HL-60 (cell line): ENCODE measurements around the gene GGA2.

ENCODE experiments used
- DNase-seq, 2 experiments: peaks; one replicate each; pipeline ENCODE4 v3.0.0-alpha.2; 2010 to 2020; ENCODE audit warnings: low read depth in 1 of 2, low spot score in 1 of 2
- H3K27ac ChIP-seq: fragments of 250-450 bp; sonication (Bioruptor Pico); replicated peaks from 2 replicates; pipeline ENCODE4 v1.5.1; 2020; ENCODE audit warnings: mild to moderate bottlenecking, moderate library complexity
- H3K27me3 ChIP-seq: fragments of 250-450 bp; sonication (Bioruptor Pico); 2 replicates; pipeline ENCODE4 v1.5.1; 2021; ENCODE audit warnings: mild to moderate bottlenecking, moderate library complexity; ENCODE audit not compliant: insufficient read depth, poor library complexity, severe bottlenecking
- H3K4me3 ChIP-seq: replicated peaks from 2 replicates; pipeline ENCODE4 v1.5.1; 2011; ENCODE audit warnings: mild to moderate bottlenecking, control low read depth, low read length; ENCODE audit not compliant: insufficient read depth
- GABPA ChIP-seq: IDR thresholded peaks from 2 replicates; pipeline ENCODE4 v1.6.1; 2012; ENCODE audit warnings: low read depth
- POLR2AphosphoS5 ChIP-seq: IDR thresholded peaks from 2 replicates; pipeline ENCODE4 v1.6.1; 2012; ENCODE audit warnings: low read depth
- SPI1 ChIP-seq: IDR thresholded peaks from 2 replicates; pipeline ENCODE4 v1.6.1; 2012; ENCODE audit warnings: low read depth, mild to moderate bottlenecking, borderline replicate concordance
- TF ChIP-seq, protein P1 (sequence below): IDR thresholded peaks from 2 replicates; pipeline ENCODE4 v1.6.1; 2012; ENCODE audit warnings: low read depth; ENCODE audit not compliant: insufficient replicate concordance
- TF ChIP-seq, protein P2 (sequence below): IDR thresholded peaks from one replicate; pipeline ENCODE4 v1.5.1; 2011; ENCODE audit warnings: low read length, control low read depth, inconsistent platforms; ENCODE audit not compliant: insufficient read depth

Gene GGA2

DNA sequence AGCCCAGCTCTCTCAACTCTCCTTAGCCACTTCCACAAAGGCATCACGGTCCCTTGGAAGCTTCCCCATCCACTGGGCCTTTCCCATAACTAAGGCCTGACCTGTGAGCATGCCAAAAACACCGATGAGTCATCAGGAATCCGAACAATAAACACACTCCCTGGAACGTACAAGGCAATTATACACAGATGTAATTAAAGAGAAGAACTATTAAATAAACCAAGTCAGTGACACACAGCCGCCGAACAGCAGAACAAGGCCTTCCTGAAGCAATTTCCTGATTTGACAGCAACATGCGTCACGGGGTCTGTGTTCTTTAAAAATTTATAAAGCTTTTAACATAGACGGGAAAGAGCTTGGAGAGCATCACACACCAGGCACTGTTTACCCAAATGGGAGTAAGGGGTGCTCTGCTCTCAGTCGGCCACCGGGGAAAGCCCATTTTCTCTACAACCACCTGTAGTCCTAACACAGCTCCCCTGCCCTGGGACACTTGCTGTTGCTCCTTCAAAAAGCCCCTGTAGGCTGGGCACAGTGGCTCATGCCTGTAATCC is 86.7 kb downstream of the GGA2 start:
- Histone ChIP-seq H3K4me3 (no peak overlapping the region), H3K27ac (no peak overlapping the region), H3K27me3 (no peaks in the 10 kb centered on the region)
- TF ChIP-seq, protein P1, sequence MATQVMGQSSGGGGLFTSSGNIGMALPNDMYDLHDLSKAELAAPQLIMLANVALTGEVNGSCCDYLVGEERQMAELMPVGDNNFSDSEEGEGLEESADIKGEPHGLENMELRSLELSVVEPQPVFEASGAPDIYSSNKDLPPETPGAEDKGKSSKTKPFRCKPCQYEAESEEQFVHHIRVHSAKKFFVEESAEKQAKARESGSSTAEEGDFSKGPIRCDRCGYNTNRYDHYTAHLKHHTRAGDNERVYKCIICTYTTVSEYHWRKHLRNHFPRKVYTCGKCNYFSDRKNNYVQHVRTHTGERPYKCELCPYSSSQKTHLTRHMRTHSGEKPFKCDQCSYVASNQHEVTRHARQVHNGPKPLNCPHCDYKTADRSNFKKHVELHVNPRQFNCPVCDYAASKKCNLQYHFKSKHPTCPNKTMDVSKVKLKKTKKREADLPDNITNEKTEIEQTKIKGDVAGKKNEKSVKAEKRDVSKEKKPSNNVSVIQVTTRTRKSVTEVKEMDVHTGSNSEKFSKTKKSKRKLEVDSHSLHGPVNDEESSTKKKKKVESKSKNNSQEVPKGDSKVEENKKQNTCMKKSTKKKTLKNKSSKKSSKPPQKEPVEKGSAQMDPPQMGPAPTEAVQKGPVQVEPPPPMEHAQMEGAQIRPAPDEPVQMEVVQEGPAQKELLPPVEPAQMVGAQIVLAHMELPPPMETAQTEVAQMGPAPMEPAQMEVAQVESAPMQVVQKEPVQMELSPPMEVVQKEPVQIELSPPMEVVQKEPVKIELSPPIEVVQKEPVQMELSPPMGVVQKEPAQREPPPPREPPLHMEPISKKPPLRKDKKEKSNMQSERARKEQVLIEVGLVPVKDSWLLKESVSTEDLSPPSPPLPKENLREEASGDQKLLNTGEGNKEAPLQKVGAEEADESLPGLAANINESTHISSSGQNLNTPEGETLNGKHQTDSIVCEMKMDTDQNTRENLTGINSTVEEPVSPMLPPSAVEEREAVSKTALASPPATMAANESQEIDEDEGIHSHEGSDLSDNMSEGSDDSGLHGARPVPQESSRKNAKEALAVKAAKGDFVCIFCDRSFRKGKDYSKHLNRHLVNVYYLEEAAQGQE = no peak
- no peak for TF ChIP-seq POLR2AphosphoS5
- TF ChIP-seq, protein P2, sequence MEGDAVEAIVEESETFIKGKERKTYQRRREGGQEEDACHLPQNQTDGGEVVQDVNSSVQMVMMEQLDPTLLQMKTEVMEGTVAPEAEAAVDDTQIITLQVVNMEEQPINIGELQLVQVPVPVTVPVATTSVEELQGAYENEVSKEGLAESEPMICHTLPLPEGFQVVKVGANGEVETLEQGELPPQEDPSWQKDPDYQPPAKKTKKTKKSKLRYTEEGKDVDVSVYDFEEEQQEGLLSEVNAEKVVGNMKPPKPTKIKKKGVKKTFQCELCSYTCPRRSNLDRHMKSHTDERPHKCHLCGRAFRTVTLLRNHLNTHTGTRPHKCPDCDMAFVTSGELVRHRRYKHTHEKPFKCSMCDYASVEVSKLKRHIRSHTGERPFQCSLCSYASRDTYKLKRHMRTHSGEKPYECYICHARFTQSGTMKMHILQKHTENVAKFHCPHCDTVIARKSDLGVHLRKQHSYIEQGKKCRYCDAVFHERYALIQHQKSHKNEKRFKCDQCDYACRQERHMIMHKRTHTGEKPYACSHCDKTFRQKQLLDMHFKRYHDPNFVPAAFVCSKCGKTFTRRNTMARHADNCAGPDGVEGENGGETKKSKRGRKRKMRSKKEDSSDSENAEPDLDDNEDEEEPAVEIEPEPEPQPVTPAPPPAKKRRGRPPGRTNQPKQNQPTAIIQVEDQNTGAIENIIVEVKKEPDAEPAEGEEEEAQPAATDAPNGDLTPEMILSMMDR = no peak
- TF ChIP-seq SPI1 = no peak
- no peak for TF ChIP-seq GABPA
- no peak for DNase-seq

DNA sequence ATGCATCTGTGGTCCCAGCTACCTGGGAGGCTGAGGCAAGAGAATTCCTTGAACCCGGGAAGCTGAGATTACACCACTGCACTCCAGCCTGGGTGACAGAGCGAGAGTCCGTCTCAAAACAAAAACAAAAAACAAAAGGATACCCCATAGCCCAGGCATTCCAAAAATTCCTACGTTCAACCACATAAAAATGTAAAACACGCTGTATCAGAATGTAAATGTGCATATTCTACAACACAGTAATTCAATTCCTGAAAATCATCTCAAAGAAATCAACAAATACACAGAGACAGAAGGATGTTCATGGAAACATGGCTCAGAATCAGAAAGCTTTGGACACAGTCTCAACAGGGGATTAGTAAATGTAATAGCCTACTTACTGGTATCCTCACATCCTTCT is 90.3 kb downstream of the GGA2 start:
- DNase-seq = no peak
- TF ChIP-seq POLR2AphosphoS5 (no peak), GABPA (no peak), SPI1 (no peak)
- TF ChIP-seq, protein P2 = no peak
- TF ChIP-seq, protein P1 = no peak
- H3K27ac ChIP-seq = no peak overlapping the region
- no peak overlapping the region for H3K4me3 ChIP-seq
- no peaks in the 10 kb centered on the region for H3K27me3 ChIP-seq

DNA sequence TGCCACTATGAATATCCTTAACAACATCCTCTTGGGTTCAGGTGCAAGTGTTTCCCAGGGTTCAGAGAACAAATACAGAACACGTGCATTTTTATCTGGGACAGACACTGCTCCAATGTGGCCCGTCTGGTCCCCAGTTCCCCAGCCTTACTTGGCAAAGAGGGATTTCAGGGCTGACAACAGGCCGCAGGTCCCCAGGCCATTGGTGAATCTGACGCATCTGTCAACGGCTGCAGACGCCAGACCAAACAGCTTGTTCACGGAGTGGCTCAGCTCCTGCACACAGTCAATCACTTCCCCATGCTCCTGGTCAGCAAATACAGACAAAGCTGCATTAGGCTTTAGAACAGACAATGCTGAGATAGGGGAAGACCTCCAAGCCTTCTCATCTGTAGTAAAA is 93.5 kb downstream of the GGA2 start:
- no peak for TF ChIP-seq SPI1
- no peak for TF ChIP-seq GABPA
- TF ChIP-seq, protein P1 = no peak
- Histone ChIP-seq H3K27me3 (no peaks in the 10 kb centered on the region), H3K4me3 (no peak overlapping the region), H3K27ac (no peak overlapping the region)
- no peak for DNase-seq

DNA sequence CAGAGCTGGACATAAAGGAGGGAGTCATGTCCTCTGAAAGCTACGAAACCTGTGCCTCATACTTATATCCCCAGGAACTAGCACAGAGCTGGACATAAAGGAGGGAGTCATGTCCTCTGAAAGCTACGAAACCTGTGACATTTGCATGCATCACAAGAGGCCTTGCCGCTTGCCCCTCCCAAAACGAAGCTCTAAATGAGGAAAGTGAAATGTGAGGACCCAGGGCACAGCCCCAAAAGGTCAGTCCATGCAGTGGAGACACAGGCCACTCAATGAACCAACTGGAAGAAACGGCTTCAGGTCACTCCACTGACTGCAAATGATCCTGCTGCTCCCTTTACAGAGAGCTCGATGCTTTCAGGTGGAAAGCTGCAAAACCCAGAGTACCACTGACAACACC is 95.6 kb downstream of the GGA2 start:
- no peak for TF ChIP-seq GABPA
- TF ChIP-seq, protein P1 = no peak
- no peak for TF ChIP-seq SPI1
- TF ChIP-seq POLR2AphosphoS5 = no peak
- TF ChIP-seq, protein P2 = no peak
- Histone ChIP-seq H3K27ac (no peak overlapping the region), H3K27me3 (no peaks in the 10 kb centered on the region), H3K4me3 (no peak overlapping the region)
- no peak for DNase-seq
